ENCODE measurements around the gene MAPK11.

MAPK11 gene

DNA sequence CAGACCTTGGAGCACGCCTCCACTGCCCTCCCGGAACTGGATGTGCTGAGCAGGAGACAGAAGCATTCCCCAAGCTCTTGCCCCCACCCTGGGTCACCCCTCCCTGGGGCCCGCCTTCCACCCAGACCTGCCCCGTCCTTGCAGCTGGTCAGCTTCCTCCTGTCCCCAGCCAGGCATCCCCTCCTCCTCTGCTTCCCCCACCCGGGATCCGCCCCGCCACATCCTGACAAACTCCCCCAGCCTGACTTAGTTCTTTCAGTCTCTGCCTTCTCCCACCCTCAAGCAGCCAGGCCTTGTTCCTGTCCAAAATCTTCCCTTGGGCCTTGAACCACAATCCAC is 38.4 kb upstream of the MAPK11 start:
- DNase-seq (ENCODE audit: low spot score) (peak; percentile 80), FAIRE-seq (peak; percentile 82)

- DNase-seq (ENCODE audit: low spot score) (no peak), FAIRE-seq (no peak)
Measured at GRCh38 chr22:50307890-50308596, 37.9 kb upstream of the MAPK11 start.

DNA sequence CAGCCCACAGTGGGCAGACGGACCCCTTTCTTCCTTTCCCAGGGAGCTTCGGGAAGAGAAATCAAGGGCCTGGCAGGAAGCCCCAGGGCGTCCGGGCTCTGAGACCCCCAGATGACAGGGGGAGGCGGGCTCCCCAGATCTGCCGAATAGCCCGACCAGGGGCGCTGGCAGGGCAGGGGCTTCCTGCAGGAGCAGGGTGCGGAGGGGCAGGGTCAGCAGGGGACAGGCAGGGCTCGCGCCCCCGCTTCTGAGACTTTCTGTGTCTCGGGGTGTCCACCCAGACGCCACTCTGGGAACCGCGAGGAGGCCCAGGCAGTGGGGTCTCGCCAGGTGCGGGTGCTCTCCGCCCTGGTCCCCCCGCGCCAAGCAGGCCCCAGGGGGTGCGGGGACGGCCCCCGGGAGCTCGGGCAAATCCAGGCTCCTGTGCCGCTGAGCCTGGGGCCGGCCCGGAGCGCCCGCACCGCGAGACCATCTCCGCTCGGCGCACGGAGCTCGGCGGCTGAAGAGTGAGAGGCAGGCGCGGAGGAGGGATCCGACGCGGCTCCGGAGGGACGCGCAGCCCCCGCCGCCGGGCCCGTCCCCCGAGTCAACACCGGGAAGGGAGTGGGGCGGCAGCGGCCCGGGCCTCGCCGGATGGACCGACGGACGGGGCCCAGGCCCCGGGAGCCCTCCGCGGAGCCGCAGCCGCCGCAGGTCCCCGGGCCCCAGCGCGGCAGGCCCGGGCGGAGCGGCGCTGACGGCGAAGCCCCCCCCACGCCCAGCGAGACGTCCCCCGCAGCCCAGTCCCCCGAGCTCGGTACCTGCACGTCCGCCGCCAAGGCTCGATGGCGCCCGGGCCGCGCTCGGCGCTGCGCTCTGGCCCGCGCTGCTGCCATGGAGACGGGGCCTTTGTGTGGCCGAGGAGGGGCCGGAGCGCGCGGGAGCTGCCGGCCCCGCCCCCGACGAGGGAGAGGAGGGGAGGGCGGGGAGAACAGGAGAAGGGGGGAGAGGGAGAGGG is 36.9 kb upstream of the MAPK11 start, which contains the start of gene PLXNB2:
Gene PLXNB2, minus strand, starts transcription at position 894 of the 997 bp plus-strand sequence. CDS start 17,062 bp downstream, outside the sequence.
- DNase-seq (ENCODE audit: low spot score) (peak; percentile 92), FAIRE-seq (peak; percentile 94)

GRCh38 chr22:50305923-50306566 is 35.9 kb upstream of the MAPK11 start:
- peak; percentile 13 for FAIRE-seq

DNA sequence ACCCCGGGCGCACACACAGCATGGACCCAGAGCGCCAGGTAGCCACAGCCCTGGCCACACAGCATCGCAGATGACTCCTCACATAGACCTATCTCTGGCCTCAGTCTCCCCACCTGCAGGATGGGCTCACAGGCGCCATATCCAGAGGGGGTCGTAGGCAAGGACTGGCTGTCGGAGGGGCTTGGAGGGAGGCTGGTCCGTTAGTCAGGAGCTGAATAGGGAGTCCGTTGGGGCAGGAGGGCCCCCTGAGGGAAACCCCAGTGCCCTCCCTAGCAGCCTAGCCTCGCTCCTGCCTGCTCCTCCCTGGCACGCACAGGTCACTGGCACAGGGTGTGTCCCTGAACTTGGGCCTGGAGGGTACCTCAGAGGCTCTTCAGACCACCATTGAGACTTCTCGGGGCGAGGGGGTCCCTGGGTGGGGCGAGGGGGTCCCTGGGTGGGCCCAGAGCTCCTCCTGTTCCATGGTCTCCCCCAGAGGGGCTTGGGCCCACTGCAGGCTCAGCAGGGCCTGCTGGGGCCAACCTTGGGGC is 35.3 kb upstream of the MAPK11 start:
- FAIRE-seq: peak; percentile 88
- no peak for DNase-seq (ENCODE audit: low spot score)

More at GRCh38 chr22:50305923-50306566, 35.9 kb upstream of the MAPK11 start:
- DNase-seq (ENCODE audit: low spot score): peak; percentile 97

DNA sequence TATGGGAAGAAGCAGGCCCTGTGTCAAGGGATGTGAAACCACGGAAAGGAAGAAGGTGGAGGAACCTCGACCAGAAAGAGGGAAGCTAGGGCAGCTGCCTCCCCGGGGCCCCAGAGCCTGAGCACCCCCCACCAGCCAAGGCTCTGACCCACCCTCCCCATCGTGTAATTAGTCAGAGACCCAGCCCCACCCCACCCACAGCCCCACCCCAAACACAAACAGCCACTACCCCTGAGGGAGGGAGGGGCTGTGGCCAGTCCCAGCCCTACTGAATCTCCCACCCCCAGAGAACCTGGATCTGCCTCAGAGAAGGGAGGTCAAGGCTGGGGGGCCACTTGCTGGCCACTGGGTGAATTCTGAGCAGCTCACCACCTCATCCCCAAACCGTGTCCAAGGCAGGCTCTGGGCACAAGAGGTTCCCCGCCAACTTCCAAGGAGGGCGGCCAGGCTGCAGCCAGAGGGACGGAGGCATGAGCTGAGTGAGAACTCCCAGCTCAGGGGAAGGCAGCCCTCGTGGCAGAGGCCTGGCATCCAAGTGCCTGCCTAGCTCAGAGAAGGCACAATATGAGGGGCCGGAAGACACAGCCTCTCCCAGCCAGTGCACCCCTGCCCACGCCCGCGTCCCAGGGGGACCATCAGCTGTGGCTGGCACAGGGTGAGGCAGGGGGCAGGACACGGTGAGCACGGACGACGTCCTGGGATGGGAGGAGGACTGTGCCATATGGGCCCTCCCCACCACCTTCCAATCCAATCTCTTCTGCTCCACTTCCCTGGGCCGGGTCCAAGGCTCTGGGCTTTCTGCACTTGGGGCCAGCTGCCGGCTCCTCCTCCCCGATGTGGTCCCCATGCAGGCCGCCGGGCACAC is 34.6 kb upstream of the MAPK11 start:
- FAIRE-seq (peak; percentile 62), DNase-seq (ENCODE audit: low spot score) (peak; percentile 54)

DNA sequence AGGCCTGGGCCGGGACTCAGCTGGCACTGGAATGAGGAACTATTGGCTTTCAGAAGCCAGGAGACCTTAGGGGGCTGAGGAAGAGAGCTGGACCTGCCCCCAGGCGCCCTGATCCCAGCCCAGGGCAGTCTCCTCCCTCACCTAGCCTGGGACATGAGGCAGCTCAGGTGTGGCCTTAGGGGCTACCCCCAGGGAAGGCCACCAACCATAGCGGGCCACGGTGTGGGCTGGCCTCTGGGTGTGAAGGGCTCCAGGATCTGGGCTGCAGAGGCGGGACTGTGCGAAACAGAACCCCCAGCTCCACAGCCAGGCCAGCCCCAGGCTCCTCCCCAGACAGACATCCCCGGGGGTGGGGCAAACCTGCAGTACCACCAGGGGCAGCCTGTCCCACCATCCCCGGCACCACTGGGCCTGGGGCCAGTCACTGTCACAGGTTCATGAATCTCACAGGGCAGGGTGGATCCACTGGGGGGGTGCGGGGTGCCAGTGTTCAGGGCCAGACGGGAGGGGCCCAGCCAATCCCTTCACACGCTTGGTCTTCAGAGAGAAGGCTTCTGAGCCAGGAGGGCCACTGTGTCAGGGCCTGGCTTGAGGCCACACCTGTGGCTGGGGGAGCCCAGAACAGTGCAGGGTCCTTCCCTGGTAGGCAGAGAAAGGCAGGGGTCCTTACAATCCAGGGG is 33.8 kb upstream of the MAPK11 start:
- DNase-seq (ENCODE audit: low spot score) (no peak), FAIRE-seq (no peak)

DNA sequence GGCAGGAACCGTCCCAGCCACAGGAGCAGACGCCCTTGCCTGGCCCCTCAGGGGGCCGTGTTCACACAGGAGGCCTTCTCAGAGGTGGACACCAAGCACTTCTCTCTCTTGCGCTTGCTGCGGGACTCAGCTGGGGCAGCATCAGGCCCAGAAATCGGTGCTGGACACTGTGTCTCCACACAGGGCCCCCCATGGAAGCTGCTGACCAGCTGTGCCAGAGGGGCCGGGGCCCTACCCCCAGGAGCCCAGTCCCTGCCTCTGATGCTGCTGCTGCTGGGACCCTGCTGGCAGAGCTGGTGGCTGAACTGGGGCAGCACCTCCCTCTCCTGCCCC is 33.3 kb upstream of the MAPK11 start:
- FAIRE-seq (no peak), DNase-seq (ENCODE audit: low spot score) (no peak)

DNA sequence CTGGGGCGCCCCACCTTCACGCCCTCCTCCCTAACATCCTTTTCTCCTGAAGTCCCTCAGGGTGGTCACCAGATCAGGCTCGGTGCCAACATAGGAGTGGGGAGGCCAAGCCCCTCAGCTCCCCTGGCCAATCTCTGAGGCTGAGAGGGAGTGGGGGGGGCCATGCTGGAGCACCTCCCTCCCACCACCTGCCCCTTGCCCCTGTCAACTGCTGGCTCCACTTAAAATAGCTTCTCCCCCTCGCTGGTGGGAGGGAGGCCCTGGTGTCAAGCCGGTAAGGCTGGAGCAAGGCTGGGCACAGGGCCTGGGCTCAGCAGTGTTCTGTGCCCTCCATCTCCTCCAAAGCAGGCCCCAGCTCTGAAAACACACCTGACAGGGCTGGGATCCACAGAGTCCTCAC is 32.4 kb upstream of the MAPK11 start:
- no peak for FAIRE-seq

GRCh38 chr22:50302041-50302541 is 31.9 kb upstream of the MAPK11 start:
- FAIRE-seq (no peak), DNase-seq (ENCODE audit: low spot score) (no peak)

More for the DNA sequence above, 32.4 kb upstream of the MAPK11 start:
- DNase-seq (ENCODE audit: low spot score): no peak

DNA sequence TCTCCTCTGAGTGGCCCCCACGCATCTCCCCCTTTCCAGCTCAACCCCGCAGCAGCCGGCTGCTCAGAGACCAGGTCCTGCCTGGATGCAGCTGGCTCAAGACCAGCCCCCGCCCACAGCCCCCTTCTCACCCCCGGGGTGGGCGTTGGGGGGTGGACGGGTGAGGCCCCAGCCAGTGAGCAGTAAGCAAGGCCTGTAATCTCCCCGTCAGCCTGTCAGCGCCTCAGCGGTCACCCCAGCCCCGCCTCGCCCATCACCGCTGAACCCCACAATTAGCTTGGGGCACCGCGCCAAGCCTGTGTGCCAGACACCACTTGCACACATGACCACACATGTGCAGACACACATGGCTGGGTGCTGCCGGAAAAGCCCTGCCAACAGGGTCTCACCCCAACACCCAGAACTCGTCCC is 31.4 kb upstream of the MAPK11 start:
- DNase-seq (ENCODE audit: low spot score) (no peak), FAIRE-seq (peak; percentile 67)

GRCh38 chr22:50300620-50301257 is 30.6 kb upstream of the MAPK11 start:
- no peak for DNase-seq (ENCODE audit: low spot score)
- FAIRE-seq: no peak

DNA sequence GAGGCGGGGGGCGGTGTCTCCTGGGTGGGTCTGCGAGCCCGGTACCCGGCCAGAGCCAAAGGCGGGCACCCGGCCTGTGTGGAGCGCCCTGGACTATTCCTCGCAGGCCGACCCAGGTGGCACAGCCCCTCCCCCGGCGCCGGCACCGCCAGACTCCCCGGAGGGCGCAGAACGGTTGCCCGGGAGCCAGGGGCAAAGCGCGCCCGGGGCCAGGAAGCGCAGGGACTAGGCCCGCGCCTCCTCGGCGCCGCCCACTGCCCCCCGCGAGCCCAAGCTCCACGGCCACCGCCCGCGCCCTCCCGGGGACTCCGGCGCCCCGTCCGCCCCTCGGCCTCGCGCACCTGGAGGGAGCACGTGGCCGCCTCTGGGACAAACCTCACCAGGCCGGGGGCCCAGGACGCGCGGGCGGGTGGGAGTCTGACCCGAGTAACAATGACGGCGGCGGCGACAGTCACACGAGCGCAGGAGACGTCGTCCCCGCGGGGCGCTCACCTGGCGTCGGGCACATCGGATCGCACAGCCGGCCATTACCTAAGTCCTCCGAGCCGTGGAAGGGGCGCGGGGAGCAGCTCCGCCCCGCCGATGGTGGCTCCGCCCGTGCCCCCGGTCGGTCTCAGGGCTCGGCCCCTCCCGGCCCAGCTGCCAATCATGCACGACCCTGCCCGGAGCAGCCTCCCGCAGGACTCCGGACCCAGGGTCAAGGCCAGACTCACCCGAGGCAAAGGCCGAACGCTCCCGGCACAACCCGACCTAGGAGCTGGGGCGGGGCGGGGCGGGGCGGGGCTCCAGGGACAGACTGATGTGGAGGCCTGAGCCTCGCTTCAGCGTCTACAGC is 29.8 kb upstream of the MAPK11 start:
- DNase-seq (ENCODE audit: low spot score) (no peak), FAIRE-seq (no peak)

DNA sequence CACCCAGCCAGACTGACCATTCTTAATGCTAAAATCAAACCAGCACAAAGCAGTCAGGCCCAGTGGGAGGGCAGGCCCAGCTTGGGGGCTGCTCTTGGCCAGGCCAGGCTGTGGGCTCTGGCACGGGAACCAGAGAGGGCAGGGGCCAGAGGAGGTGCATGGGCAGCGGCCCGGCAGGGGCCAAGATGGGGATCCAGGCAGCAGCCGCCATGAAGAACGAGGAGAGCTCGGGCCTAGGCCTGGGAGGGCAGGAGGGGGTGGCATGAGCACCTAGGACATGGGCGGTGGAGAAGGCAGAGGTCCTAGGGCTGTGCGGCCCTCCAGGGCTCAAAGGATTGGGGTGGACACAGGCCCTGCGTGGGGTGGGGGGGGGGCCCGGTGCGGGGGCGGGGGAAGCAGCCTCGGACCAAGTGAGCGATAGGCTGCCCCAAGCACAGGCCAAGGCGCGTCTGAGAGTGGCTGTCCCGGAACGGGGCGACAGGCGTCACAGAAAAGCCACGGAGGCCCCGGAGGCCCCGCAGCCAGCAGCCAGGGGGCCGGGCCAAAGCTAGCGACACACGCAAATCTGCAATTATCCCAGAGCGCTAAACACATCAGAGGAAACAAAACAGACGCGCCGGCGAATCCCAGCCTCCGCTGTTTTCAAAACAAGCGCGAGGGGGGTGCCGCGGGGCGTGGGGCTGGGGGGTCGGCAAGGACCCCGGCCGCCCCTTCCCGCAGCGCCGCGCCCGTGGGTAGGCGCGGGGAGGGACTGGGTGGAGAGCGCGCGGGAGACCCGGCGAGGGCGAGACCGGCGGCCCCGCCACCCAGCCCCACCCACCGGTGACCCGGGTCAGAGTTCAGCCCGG is 29.0 kb upstream of the MAPK11 start:
- DNase-seq (ENCODE audit: low spot score) (no peak), FAIRE-seq (no peak)

DNA sequence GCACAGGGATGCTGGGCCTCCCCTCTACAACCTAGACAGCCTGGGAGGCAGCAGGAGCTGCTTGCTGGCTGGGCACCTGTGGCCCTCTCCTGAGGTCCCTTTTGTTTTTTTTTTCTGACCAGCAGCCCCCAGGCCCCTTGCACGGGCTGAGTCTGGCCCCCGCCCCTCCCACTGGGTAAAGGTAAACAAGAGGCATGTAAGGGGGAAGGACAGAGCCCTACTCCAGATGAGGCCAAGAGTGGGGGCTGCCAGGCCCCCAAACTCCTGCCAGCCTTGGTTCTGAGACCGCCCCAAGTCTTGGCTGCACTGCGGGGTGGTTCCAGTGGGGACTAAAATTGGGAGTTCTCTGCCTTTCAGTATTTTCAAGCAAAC is 28.1 kb upstream of the MAPK11 start:
- DNase-seq (ENCODE audit: low spot score): no peak
- no peak for FAIRE-seq

GRCh38 chr22:50297510-50298265 is 27.5 kb upstream of the MAPK11 start:
- FAIRE-seq (no peak), DNase-seq (ENCODE audit: low spot score) (no peak)
